Daoy (cell line): ENCODE measurements around the gene ZSWIM6. TPM values are rescaled to one million over a fixed set of nuclear protein-coding genes. Genes with fewer than 3 reads are reported as not detected.

Experiments used
- DNase-seq: peaks from one replicate; pipeline ENCODE4 v3.0.0-alpha.2; 2015; ENCODE audit warnings: low read depth
- total RNA-seq: library from RNA; depleted of rRNA; stranded (reverse); fragments of >200 nt; shearing (Covaris generic); gene quantifications from 2 replicates; pipeline ENCODE4 v1.2.3, GENCODE V29; 2014

Gene ZSWIM6
- total RNA-seq, 1 experiment from 2014 or later: 3.6 TPM

DNA sequence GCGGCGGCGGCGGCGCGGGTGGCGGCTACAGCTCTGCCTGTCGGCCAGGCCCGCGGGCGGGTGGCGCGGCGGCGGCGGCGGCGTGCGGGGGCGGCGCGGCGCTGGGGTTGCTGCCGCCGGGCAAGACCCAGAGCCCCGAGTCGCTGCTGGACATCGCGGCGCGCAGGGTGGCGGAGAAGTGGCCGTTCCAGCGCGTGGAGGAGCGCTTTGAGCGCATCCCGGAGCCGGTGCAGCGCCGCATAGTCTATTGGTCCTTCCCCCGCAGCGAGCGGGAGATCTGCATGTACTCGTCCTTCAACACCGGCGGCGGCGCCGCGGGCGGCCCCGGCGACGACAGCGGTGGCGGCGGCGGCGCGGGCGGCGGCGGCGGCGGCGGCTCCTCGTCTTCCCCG is 296 bp downstream of the ZSWIM6 start:
- DNase-seq: peak; percentile 44

DNA sequence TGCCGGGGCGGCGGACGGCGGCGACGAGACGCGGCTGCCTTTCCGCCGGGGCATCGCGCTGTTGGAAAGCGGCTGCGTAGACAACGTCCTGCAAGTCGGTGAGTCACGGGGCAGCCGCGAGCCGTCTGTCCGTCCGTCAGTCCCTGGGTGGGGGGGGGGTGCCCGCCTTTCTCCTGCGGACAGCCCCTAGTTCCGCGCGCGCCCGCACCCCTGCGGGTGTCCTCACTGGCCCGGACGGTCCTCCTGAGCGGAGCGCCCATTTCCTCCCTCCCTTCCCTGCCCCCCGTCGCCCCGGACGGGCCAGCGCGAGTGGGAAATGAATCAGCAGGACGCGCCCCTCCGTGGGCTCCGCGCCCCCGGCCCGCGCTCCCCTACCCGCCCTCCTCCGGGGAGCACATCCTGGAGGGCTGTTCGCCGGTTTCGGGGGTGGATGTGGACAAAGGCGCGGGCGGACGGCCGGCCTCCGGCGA is 828 bp downstream of the ZSWIM6 start:
- peak; percentile 82 for DNase-seq

DNA sequence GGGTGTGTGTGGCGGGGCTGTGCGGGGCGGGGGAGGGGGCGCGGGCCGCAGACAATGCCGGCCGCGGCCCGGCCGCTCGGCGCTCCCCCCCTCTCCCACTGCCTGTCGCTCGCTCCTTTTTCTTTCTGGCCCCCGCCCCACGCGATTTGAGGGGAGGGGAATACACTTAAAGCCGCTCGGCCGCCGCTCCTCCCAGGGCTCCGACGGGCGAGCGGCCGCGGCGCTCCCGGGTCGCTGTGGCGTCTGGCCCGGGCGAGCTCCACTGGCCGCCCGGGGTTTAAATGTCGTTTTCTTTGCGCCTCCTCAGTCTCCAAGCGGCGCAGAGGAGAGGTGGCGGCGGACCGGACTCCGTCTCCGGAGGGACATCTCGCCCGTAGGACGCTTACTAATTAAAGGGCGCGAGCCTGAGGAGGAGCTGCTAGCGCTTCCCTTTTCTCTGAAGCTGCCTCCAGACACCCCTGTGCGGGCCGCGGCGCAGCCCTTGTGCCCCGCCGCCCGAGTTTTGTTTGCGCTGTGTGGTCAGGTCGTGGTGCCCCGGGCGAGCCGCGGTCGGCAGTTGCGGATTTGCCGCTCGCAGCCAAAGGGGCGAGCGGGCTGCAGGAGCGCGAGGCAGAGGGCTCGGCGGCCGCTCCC is 1.4 kb downstream of the ZSWIM6 start:
- DNase-seq: peak; percentile 45

GRCh38 chr5:61333954-61334867 is 2.2 kb downstream of the ZSWIM6 start:
- DNase-seq: no peak

DNA sequence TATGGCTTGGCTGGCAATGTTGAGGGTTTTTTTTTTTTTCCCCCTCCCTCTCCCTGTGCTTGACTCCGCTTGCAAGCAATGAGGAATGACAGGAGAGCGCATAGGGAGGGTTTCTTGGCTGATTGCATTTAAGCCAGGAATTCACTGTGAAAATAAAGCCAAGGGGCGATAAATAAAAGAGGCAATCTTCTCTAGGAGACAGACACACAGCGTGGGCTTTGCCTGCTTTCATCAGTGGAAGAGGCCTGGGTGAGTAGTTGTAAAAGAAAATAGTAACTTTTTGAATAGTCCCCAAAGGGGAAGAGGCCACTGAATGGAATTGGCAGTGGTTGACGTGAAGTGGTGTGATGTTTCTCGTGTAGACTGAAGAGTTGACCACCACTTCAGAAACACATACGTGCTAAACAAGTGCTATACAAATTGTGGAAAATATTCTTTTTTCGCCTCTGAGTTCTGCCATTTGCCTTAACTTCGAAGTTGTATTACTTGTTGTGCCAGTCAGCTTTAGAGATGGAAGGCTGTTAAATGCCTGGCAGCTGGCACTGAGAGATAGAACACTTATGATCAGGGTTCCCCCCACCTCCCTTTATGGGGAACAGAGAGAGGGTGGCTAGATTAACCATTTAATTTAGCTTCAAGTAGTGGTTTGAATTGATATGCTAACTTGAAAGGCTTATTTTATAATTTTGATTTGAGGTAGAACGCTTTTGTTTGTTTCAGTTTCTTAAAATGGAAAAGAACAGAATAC is 3.0 kb downstream of the ZSWIM6 start:
- peak; percentile 33 for DNase-seq

GRCh38 chr5:61339764-61340163 is 7.7 kb downstream of the ZSWIM6 start:
- DNase-seq: no peak

- no peak for DNase-seq
Observed at GRCh38 chr5:61340775-61341361, 8.8 kb downstream of the ZSWIM6 start.

DNA sequence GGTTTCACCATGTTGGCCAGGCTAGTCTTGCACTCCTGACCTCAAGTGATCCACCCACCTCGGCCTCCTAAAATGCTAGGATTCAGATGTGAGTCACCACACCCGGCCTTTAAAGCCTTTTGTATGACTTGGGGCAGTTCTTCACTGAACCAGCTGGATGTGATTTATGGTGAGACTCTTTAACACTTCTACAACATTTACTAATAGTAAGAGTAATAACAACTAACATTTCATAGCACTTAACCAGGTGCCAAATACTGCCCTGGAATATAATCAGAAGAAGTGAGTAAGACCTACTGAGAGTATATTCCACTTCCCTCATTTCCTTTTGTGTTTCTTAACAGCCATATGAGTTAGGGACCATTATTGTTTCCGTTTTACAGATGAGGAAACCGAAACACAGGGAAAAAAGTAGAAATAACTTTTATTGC is 10.0 kb downstream of the ZSWIM6 start:
- DNase-seq: peak; percentile 60

- DNase-seq: no peak
Observed at GRCh38 chr5:61344187-61344944, 12.3 kb downstream of the ZSWIM6 start.

DNA sequence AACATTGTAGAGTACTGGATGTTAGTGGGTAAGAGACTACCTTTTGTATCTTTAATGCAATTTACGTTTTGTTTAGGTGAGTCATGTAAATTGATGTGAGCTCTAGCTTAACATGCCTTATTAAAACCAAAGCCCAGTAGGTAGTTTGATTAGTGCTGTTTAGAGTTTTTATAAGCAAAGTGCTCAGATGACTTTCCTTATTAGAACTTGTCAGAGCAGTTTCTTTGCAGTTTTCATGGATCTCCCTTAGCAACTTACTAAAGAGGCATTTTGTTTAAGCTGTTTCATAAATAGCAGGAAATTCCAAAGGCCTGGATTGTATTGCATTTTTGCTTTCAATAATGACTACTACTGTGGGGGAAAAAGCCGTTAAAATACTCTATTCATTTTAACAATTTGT is 14.5 kb downstream of the ZSWIM6 start:
- DNase-seq: no peak

GRCh38 chr5:61347080-61347479 is 15.0 kb downstream of the ZSWIM6 start:
- no peak for DNase-seq

DNA sequence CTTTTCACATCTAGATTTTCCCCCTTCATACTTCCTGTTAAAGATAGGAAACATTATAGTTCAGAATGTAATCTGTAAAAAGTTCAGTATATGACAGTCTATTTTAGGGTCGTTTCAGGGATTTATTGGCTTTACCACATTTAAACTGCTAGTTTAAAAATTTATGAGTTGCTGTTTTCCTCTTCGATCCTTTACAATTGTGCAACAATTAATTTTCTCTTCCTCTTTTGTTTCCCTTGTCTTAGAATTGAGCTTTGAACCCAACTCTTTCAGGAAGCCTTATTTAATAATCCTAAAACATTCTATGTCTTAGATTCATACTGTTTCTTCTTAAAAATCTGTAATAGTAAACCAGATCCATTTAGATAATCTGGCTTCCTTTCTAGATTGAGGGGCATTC is 16.4 kb downstream of the ZSWIM6 start:
- DNase-seq: no peak

DNA sequence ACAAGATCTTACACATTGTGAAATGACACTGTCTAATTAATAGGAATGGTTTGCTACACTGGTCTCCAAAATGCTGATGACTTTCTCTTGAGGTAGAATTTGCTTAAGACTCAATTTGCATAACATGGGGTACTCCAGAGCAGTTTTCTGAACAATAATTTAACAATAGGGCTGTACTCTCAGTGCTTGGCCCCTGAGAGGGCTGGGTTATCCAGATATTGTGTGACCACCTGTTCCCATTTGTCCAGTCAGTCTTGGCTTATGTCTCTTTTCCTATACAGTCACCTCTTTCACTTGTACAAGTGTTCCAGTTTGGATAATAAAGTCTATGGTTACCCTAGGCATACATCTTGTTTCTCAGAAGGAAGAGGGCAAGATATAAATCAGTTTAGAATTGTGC is 17.9 kb downstream of the ZSWIM6 start:
- DNase-seq: no peak

DNA sequence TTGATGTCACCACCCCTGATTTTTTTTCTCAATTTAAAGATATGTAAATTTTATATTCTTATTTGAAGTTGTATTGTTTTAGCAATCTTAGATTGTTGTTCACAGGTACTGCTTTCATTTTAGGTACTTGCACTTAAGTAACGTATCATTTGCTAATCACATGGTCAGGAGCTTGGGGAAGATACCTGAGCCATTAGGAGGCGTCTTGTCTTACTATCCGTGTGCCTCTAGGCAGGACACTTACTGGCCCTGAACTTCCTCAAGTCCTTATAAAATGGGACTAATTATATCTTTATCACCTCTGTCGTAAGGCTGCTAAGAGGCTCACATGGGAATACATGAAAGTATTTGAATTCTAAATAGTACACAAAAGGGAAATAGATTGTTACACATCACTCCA is 18.5 kb downstream of the ZSWIM6 start:
- DNase-seq: no peak

- DNase-seq: no peak
Observed at GRCh38 chr5:61351733-61352132, 19.7 kb downstream of the ZSWIM6 start.

GRCh38 chr5:61352180-61352579 is 20.1 kb downstream of the ZSWIM6 start:
- no peak for DNase-seq

GRCh38 chr5:61352612-61353156 is 20.6 kb downstream of the ZSWIM6 start:
- DNase-seq: no peak

DNA sequence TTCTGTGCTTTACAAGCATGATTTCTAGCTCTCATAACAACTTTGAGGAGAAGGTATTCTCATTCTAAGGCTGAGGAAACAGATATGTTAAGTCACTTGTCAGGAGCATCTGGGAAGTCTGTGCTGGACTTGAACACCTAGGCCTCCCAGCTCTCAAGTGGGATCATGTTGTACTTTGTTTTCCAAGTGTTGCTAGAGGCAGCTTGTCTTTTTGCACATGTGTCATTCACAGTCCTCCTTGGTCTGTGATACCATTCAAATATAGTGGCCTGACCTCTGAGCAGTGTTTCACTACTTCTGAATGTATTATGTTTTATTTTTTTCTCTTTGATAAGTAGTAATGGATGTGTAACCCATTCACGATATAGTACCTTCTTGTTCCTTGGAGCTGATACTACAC is 21.2 kb downstream of the ZSWIM6 start:
- DNase-seq: no peak

GRCh38 chr5:61354199-61354598 is 22.1 kb downstream of the ZSWIM6 start:
- DNase-seq: no peak

GRCh38 chr5:61357745-61358144 is 25.7 kb downstream of the ZSWIM6 start:
- DNase-seq: peak; percentile 38
